DOHH2 (cell line): Measurements from ENCODE around the gene AWAT2.
"Not testable (repeated sequence)": the region's sequence is repeated elsewhere in the genome, so short reads cannot be mapped to it uniquely, and the experiment has no call there.

Experiments used
- H3F3A ChIP-seq: fragments of 200-600 bp; sonication (generic), shearing (Covaris generic); 2 replicates; pipeline ENCODE4 v1.6.0; 2016; ENCODE audit warnings: antibody characterized with exemption, mild to moderate bottlenecking; ENCODE audit not compliant: control insufficient read depth, insufficient read depth
- H3K27ac ChIP-seq: fragments of 200-600 bp; sonication (generic); 2 replicates; pipeline ENCODE4 v1.5.1; 2014; ENCODE audit warnings: low read depth, mild to moderate bottlenecking, low read length, moderate library complexity
- H3K27me3 ChIP-seq: fragments of 200-600 bp; sonication (generic); 2 replicates; pipeline ENCODE4 v1.6.1; 2014; ENCODE audit warnings: mild to moderate bottlenecking, low read length, mixed read lengths; ENCODE audit not compliant: control insufficient read depth
- H3K36me3 ChIP-seq: fragments of 200-600 bp; sonication (generic); 2 replicates; pipeline ENCODE4 v1.6.1; 2014; ENCODE audit warnings: mild to moderate bottlenecking, low read length, moderate library complexity, mixed read lengths; ENCODE audit not compliant: control insufficient read depth
- H3K4me1 ChIP-seq: fragments of 200-600 bp; sonication (generic); 2 replicates; pipeline ENCODE4 v1.6.1; 2014; ENCODE audit warnings: mild to moderate bottlenecking, low read length, mixed read lengths; ENCODE audit not compliant: control insufficient read depth
- H3K4me2 ChIP-seq: fragments of 200-600 bp; sonication (generic); 2 replicates; pipeline ENCODE4 v1.6.0; 2014; ENCODE audit warnings: mild to moderate bottlenecking, low read length, moderate library complexity
- H3K4me3 ChIP-seq: fragments of 200-600 bp; sonication (generic); 2 replicates; pipeline ENCODE4 v1.5.1; 2014; ENCODE audit warnings: mild to moderate bottlenecking, low read length, mixed read lengths
- H3K79me2 ChIP-seq: fragments of 200-600 bp; sonication (generic); 2 replicates; pipeline ENCODE4 v1.6.1; 2014; ENCODE audit warnings: mild to moderate bottlenecking, low read length, mixed read lengths; ENCODE audit not compliant: control insufficient read depth
- H3K9me2 ChIP-seq: fragments of 200-600 bp; sonication (generic); replicated peaks from 2 replicates; pipeline ENCODE4 v1.6.1; 2014; ENCODE audit warnings: mild to moderate bottlenecking, low read length, mixed read lengths; ENCODE audit not compliant: control insufficient read depth
- H3K9me3 ChIP-seq: fragments of 200-600 bp; sonication (generic); 2 replicates; pipeline ENCODE4 v1.6.1; 2014; ENCODE audit warnings: antibody characterized with exemption, low read length, mixed read lengths; ENCODE audit not compliant: control insufficient read depth, insufficient read depth
- H4K20me1 ChIP-seq: fragments of 200-600 bp; sonication (generic); 2 replicates; pipeline ENCODE4 v1.6.0; 2014; ENCODE audit warnings: low read depth, mild to moderate bottlenecking, antibody characterized with exemption, low read length, moderate library complexity; ENCODE audit not compliant: control insufficient read depth, insufficient read depth
- CTCF ChIP-seq: fragments of 200-600 bp; sonication (generic); IDR thresholded peaks from one replicate; pipeline ENCODE4 v1.5.1; 2014; ENCODE audit warnings: antibody characterized with exemption, mild to moderate bottlenecking, low read depth, low read length; ENCODE audit not compliant: poor library complexity, severe bottlenecking
- EZH2phosphoT487 ChIP-seq: fragments of 200-600 bp; sonication (generic); IDR thresholded peaks from 2 replicates; pipeline ENCODE4 v1.6.1; 2017; ENCODE audit warnings: borderline replicate concordance, mild to moderate bottlenecking, antibody characterized with exemption, low read length, moderate library complexity, mixed read lengths

The AWAT2 gene

DNA sequence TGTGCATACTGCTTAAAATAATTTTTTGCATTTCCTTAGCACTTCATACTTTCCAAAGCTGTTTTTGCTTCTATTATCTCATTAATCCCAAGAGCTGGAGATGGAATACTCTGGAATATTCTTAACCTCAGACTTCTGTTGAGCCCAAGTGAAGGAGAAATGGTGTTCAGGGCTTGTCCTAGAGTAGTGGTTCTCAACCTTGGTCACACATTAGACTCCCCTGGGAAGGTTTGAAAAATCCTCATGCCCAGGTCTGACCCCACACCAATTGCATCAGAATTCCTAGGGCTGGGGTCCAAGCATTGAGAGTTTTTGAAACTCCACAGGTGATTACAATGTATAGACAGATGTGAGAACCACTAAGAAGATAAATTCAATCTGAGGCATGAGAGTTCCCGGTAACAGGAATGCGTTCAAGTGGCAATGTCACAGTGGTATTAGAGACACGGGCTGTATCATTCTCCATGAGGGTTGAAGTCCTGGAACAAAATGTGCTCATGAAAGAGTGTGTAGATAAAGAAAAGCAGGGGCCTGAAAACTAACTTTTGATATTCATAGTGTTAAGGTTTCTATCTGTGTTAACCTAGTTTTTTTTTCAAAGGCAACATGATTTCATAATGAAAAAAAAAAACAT, 47.9 kb downstream of the AWAT2 start:
- no peaks in the 10 kb centered on the region for H3K79me2 ChIP-seq
- H3K9me3 ChIP-seq = no peaks in the 10 kb centered on the region
- no peaks in the 10 kb centered on the region for H3K27me3 ChIP-seq

DNA sequence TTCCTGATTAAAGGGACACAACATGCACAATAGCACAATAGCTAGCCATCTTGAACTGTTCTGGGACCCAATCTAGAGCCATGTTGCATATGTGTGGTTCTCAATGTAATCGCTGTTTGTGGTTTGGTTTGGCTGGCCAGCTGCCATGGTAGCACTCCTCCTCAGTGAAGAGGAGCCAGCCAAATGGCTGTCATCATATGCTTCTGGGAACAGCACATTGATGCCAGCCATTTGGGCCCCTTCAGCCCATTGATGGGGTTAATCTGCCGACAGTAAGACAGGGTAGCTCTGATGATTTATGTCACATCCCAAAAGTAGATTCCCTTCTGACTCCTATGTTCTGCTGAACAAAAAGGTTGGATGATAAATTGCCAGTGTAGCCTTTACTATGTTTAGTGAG, 48.5 kb downstream of the AWAT2 start:
- Histone ChIP-seq H3K27me3 (no peaks in the 10 kb centered on the region), H3K4me2 (no peak overlapping the region)
- TF ChIP-seq CTCF = no peak
- no peak for TF ChIP-seq EZH2phosphoT487

More for the DNA sequence above, 47.9 kb downstream of the AWAT2 start:
- TF ChIP-seq EZH2phosphoT487 = no peak
- no peak for TF ChIP-seq CTCF
- Histone ChIP-seq H3K4me2 (no peak overlapping the region), H3K36me3 (no peaks in the 10 kb centered on the region), H3F3A (no peaks in the 10 kb centered on the region), H4K20me1 (no peaks in the 10 kb centered on the region), H3K9me2 (no peaks in the 10 kb centered on the region), H3K4me3 (no peak overlapping the region), H3K27ac (no peak overlapping the region), H3K4me1 (no peaks in the 10 kb centered on the region)

GRCh38 chrX:69998299-69998698, 51.4 kb downstream of the AWAT2 start:
- not testable (repeated sequence) for H3F3A ChIP-seq, H3K79me2 ChIP-seq, H3K9me3 ChIP-seq, H4K20me1 ChIP-seq, H3K4me2 ChIP-seq, H3K27ac ChIP-seq, H3K4me3 ChIP-seq, H3K4me1 ChIP-seq, H3K36me3 ChIP-seq, H3K9me2 ChIP-seq, H3K27me3 ChIP-seq

More for the DNA sequence above, 48.5 kb downstream of the AWAT2 start:
- H4K20me1 ChIP-seq = no peaks in the 10 kb centered on the region
- no peaks in the 10 kb centered on the region for H3F3A ChIP-seq
- no peak overlapping the region for H3K4me3 ChIP-seq
- H3K27ac ChIP-seq = no peak overlapping the region
- no peaks in the 10 kb centered on the region for H3K9me3 ChIP-seq
- no peaks in the 10 kb centered on the region for H3K36me3 ChIP-seq
- no peaks in the 10 kb centered on the region for H3K9me2 ChIP-seq
- no peaks in the 10 kb centered on the region for H3K4me1 ChIP-seq
- H3K79me2 ChIP-seq = no peaks in the 10 kb centered on the region

DNA sequence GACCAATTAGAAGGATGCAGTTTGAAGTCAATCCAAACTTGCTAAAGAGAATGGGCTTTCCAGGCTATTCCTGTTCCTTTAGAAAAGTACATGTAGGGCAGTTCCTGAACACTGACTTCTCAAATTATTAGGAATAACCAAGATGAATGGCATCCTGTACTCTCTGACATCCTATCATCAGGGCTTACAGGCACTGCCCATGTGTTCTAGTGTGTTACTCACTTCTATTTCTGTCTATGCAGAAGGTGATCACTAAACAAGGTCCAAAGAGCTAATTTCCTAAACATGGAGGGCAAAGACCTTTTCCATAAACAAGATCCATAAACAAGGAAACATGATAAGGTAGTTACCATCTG, 53.6 kb downstream of the AWAT2 start:
- Histone ChIP-seq H3K9me2 (no peaks in the 10 kb centered on the region), H3K4me1 (no peaks in the 10 kb centered on the region), H4K20me1 (no peaks in the 10 kb centered on the region), H3K9me3 (no peaks in the 10 kb centered on the region), H3K36me3 (no peaks in the 10 kb centered on the region), H3K27ac (no peak overlapping the region), H3K4me2 (no peak overlapping the region), H3K27me3 (no peaks in the 10 kb centered on the region), H3K79me2 (no peaks in the 10 kb centered on the region), H3K4me3 (no peak overlapping the region), H3F3A (no peaks in the 10 kb centered on the region)
- TF ChIP-seq CTCF (no peak), EZH2phosphoT487 (no peak)
